HepG2 (cell line): ENCODE data around the gene DENND4A. TPM values are rescaled to one million over a fixed set of nuclear protein-coding genes. Genes with fewer than 3 reads are reported as not detected.

Source experiments
- GMEB1 ChIP-seq: sonication (generic); formaldehyde crosslinking; IDR thresholded peaks from 2 replicates; pipeline ENCODE4 v1.5.1; 2020; ENCODE audit warnings: missing genetic modification reagents, mild to moderate bottlenecking, borderline replicate concordance
- JUN ChIP-seq: sonication (generic); formaldehyde crosslinking; IDR thresholded peaks from 2 replicates; pipeline ENCODE4 v1.4.0; 2020; ENCODE audit warnings: mild to moderate bottlenecking, missing genetic modification reagents
- MXI1 ChIP-seq: IDR thresholded peaks from 3 replicates; pipeline ENCODE4 v1.6.1; 2012; ENCODE audit warnings: low read depth, low read length, inconsistent platforms, borderline replicate concordance
- NR2F2 ChIP-seq: IDR thresholded peaks from 2 replicates; pipeline ENCODE4 v1.6.1; 2012; ENCODE audit warnings: low read depth, inconsistent platforms, borderline replicate concordance
- PAF1 ChIP-seq: IDR thresholded peaks from 2 replicates; pipeline ENCODE4 v1.6.1; 2016; ENCODE audit warnings: missing genetic modification reagents, missing compliant biosample characterization
- PHB2 ChIP-seq: fragments of 450-650 bp; IDR thresholded peaks from 2 replicates; pipeline ENCODE4 v1.6.1; 2018; ENCODE audit not compliant: partially characterized antibody
- PRMT3 ChIP-seq: sonication (generic); formaldehyde crosslinking; IDR thresholded peaks from 2 replicates; pipeline ENCODE4 v1.8.1; 2022; ENCODE audit warnings: low read depth, mild to moderate bottlenecking, moderate library complexity, missing genetic modification reagents, borderline replicate concordance
- SATB2 ChIP-seq: sonication (generic); formaldehyde crosslinking; IDR thresholded peaks from 2 replicates; pipeline ENCODE4 v1.5.0; 2020; ENCODE audit warnings: missing genetic modification reagents
- SMAD9 ChIP-seq: sonication (generic); formaldehyde crosslinking; IDR thresholded peaks from 2 replicates; pipeline ENCODE4 v1.5.1; 2020; ENCODE audit warnings: mild to moderate bottlenecking, missing genetic modification reagents
- ZBTB3 ChIP-seq: sonication (generic); formaldehyde crosslinking; IDR thresholded peaks from 2 replicates; pipeline ENCODE4 v1.4.0; 2020; ENCODE audit warnings: low read depth, mild to moderate bottlenecking, moderate library complexity, missing genetic modification reagents, borderline replicate concordance
- ZFP82 ChIP-seq: sonication (generic); formaldehyde crosslinking; IDR thresholded peaks from 2 replicates; pipeline ENCODE4 v1.5.1; 2020; ENCODE audit warnings: mild to moderate bottlenecking, missing genetic modification reagents, borderline replicate concordance
- ZNF280D ChIP-seq: sonication (generic); formaldehyde crosslinking; IDR thresholded peaks from 2 replicates; pipeline ENCODE4 v1.5.1; 2020; ENCODE audit warnings: mild to moderate bottlenecking, missing genetic modification reagents
- ZNF292 ChIP-seq: sonication (generic); formaldehyde crosslinking; IDR thresholded peaks from 2 replicates; pipeline ENCODE4 v1.8.1; 2022; ENCODE audit warnings: mild to moderate bottlenecking, low read depth, missing genetic modification reagents, borderline replicate concordance
- ZNF34 ChIP-seq: sonication (generic); formaldehyde crosslinking; IDR thresholded peaks from 2 replicates; pipeline ENCODE4 v1.4.0; 2020; ENCODE audit warnings: mild to moderate bottlenecking, missing genetic modification reagents, borderline replicate concordance
- ZNF530 ChIP-seq: sonication (generic); formaldehyde crosslinking; IDR thresholded peaks from 2 replicates; pipeline ENCODE4 v1.5.0; 2020; ENCODE audit warnings: low read depth, mild to moderate bottlenecking, missing genetic modification reagents
- ZNF572 ChIP-seq: sonication (generic); formaldehyde crosslinking; IDR thresholded peaks from 2 replicates; pipeline ENCODE4 v1.5.1; 2020; ENCODE audit warnings: mild to moderate bottlenecking, missing genetic modification reagents
- ZNF674 ChIP-seq: sonication (generic); formaldehyde crosslinking; IDR thresholded peaks from 2 replicates; pipeline ENCODE4 v1.5.0; 2020; ENCODE audit warnings: low read depth, mild to moderate bottlenecking, missing genetic modification reagents
- polyA plus RNA-seq, 8 experiments: library from polyadenylated mRNA; depleted of rRNA in 3 of 8; stranded (reverse) in 7 of 8; unstranded in 1 of 8; fragments of >200 nt; fragmentation: Illumina TruSeq in 4 of 8; extraction: Trizol in 4 of 8; gene quantifications; 2 replicates each; pipeline versions ENCODE4 v1.2.1 to v1.2.3, GENCODE V29; 2011 to 2016; ENCODE audit warnings: low read depth in 4 of 8, missing spikeins in 1 of 8, mixed read lengths in 1 of 8; ENCODE audit not compliant: insufficient read depth in 1 of 8
- total RNA-seq, 5 experiments: library from RNA; depleted of rRNA; stranded (reverse); fragments of >200 nt; fragmentation: Illumina TruSeq; extraction: Trizol; gene quantifications; 2 replicates each; pipeline ENCODE4 v1.2.3, GENCODE V29; 2016; ENCODE audit warnings: low read depth in 1 of 5
- TF ChIP-seq, protein P1 (sequence below): sonication (generic); formaldehyde crosslinking; IDR thresholded peaks from 2 replicates; pipeline ENCODE4 v1.8.1; 2023; ENCODE audit warnings: mild to moderate bottlenecking, moderate library complexity, missing genetic modification reagents
- TF ChIP-seq, protein P2 (sequence below): sonication (generic); formaldehyde crosslinking; IDR thresholded peaks from 2 replicates; pipeline ENCODE4 v1.4.0; 2020; ENCODE audit warnings: missing genetic modification reagents
- TF ChIP-seq, protein P3 (sequence below): sonication (generic); formaldehyde crosslinking; IDR thresholded peaks from 2 replicates; pipeline ENCODE4 v1.4.0; 2020; ENCODE audit warnings: missing genetic modification reagents, mild to moderate bottlenecking, borderline replicate concordance

The DENND4A gene
- total and polyA plus RNA-seq, 2 of the 13 experiments (the other 11 are each of a cell fraction or from before 2014, with no cell fraction given) = 13.2 to 18.6 TPM

DNA sequence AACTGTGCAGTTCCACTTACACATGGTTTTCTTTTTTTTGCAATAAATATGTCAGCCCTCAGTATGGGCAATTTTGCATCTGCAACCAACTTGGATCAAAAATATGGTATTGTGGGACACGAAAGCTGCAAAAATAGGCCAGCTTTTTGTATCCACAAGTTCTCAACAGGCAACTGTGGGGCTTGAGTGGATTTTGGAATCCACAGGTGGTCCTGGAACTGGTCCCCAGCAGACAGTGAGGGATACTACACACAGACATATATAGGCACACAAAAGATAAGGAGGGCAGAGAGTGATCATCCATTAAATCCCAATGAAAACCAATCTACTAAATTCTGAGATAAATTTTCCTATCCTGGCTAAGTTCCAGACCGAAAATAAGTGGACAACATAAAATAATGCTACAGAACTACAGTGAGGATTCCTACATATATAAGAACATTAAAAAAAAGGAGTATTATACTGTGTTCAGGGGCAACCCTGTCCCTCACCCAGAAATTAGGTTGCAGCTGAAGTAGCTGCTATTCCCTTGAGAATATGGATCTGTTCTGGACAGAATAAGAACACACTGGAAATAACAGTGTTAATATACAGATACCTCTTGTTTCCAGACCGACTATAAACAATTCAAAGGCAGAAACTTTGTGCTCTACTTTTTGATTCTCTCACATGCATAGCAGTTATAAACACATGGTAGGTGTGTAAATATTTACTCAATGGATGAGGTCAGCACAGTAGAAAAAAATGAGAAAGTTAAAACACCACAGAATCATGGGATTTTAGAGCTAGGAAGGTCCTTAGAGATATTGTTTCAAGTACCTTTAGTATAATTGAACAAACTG, 25.4 kb downstream of the DENND4A start (continued):
- TF ChIP-seq, protein P1, sequence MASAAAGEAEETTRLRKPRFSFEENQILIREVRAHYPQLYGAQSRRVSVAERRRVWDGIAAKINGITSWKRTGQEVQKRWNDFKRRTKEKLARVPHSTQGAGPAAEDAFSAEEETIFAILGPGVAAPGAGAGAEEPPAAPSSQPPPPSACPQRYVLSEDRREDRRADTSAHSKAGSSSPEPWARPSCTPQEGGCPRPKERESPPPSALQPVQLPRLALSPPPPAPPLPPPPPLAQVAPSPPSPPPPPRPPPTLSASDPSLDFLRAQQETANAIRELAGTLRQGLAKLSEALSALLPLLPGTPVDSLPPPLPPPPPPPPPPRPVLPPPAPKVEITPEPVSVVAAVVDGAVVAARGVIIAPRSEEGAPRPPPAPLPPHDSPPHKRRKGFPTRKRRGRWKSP = no peak
- TF ChIP-seq ZNF572 (CRISPR knock-in tag) (no peak), ZNF34 (CRISPR knock-in tag) (no peak), SATB2 (CRISPR knock-in tag) (no peak), GMEB1 (no peak), PRMT3 (CRISPR knock-in tag) (no peak), PAF1 (no peak), ZNF280D (CRISPR knock-in tag) (no peak), ZNF674 (CRISPR knock-in tag) (no peak), MXI1 (no peak), PHB2 (no peak), JUN (CRISPR knock-in tag) (peak; percentile 83; the same call in 1 of the 2 replicates), ZFP82 (no peak), NR2F2 (no peak), ZNF292 (no peak), ZNF530 (CRISPR knock-in tag) (no peak), SMAD9 (CRISPR knock-in tag) (no peak), ZBTB3 (CRISPR knock-in tag) (no peak)
- TF ChIP-seq, protein P2, sequence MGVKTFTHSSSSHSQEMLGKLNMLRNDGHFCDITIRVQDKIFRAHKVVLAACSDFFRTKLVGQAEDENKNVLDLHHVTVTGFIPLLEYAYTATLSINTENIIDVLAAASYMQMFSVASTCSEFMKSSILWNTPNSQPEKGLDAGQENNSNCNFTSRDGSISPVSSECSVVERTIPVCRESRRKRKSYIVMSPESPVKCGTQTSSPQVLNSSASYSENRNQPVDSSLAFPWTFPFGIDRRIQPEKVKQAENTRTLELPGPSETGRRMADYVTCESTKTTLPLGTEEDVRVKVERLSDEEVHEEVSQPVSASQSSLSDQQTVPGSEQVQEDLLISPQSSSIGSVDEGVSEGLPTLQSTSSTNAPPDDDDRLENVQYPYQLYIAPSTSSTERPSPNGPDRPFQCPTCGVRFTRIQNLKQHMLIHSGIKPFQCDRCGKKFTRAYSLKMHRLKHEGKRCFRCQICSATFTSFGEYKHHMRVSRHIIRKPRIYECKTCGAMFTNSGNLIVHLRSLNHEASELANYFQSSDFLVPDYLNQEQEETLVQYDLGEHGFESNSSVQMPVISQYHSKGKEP = no peak
- TF ChIP-seq, protein P3, sequence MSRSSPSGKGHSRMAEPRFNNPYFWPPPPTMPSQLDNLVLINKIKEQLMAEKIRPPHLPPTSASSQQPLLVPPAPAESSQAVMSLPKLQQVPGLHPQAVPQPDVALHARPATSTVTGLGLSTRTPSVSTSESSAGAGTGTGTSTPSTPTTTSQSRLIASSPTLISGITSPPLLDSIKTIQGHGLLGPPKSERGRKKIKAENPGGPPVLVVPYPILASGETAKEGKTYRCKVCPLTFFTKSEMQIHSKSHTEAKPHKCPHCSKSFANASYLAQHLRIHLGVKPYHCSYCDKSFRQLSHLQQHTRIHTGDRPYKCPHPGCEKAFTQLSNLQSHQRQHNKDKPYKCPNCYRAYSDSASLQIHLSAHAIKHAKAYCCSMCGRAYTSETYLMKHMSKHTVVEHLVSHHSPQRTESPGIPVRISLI (CRISPR knock-in tag) = peak; percentile 70; the same call in 1 of the 2 replicates
